Erythroblast (primary cell): ENCODE results near the gene PKD1L1.

ENCODE experiments used
- GATA1 ChIP-seq: IDR thresholded peaks from 2 replicates; pipeline ENCODE4 v1.6.1; 2011; ENCODE audit warnings: low read depth, mild to moderate bottlenecking, control low read depth, low read length, moderate library complexity
- POLR2A ChIP-seq: IDR thresholded peaks from 2 replicates; pipeline ENCODE4 v1.6.1; 2011; ENCODE audit warnings: mild to moderate bottlenecking, low read length

GRCh38 chr7:47766126-47766525 is 182.1 kb downstream of the PKD1L1 start:
- TF ChIP-seq POLR2A (no peak), GATA1 (no peak)
